Astrocyte (in vitro differentiated cells and primary cell): ENCODE measurements around the gene DLK1. TPM values are rescaled to one million over a fixed set of nuclear protein-coding genes. Genes with fewer than 3 reads are reported as not detected.

Source experiments
- DNase-seq: peaks from one replicate; pipeline ENCODE4 v3.0.0-alpha.2; 2010; ENCODE audit warnings: low read depth
- FAIRE-seq: peaks from 2 replicates; lab custom pipeline; 2011; peaks lifted over from hg19 to GRCh38; lab: Jason Lieb, UNC
- H2AFZ ChIP-seq: 2 replicates; pipeline ENCODE4 v1.6.0; 2012; ENCODE audit warnings: low read depth, low read length, inconsistent platforms
- H3K27ac ChIP-seq: 2 replicates; pipeline ENCODE4 v1.5.1; 2011; ENCODE audit warnings: low read depth, low read length, inconsistent platforms
- H3K27me3 ChIP-seq: 2 replicates; pipeline ENCODE4 v1.6.0; 2011; ENCODE audit warnings: low read length, inconsistent platforms; ENCODE audit not compliant: insufficient read depth
- H3K36me3 ChIP-seq: 2 replicates; pipeline ENCODE4 v1.5.1; 2011; ENCODE audit warnings: low read length, inconsistent platforms; ENCODE audit not compliant: insufficient read depth
- H3K4me1 ChIP-seq: 2 replicates; pipeline ENCODE4 v1.5.1; 2011; ENCODE audit warnings: low read length, inconsistent platforms; ENCODE audit not compliant: insufficient read depth
- H3K4me2 ChIP-seq: 2 replicates; pipeline ENCODE4 v1.6.0; 2012; ENCODE audit warnings: low read length, inconsistent platforms
- H3K4me3 ChIP-seq: 2 replicates; pipeline ENCODE4 v1.5.1; 2011; ENCODE audit warnings: low read depth, mild to moderate bottlenecking, low read length, inconsistent platforms; ENCODE audit not compliant: insufficient read depth
- H3K79me2 ChIP-seq: 2 replicates; pipeline ENCODE4 v1.6.0; 2012; ENCODE audit warnings: mild to moderate bottlenecking, low read length, inconsistent platforms; ENCODE audit not compliant: insufficient read depth
- H3K9ac ChIP-seq: 2 replicates; pipeline ENCODE4 v1.6.0; 2012; ENCODE audit warnings: mild to moderate bottlenecking, low read length, inconsistent platforms
- H3K9me3 ChIP-seq: 2 replicates; pipeline ENCODE4 v1.5.1; 2012; ENCODE audit warnings: low read depth, mild to moderate bottlenecking, low read length, inconsistent platforms; ENCODE audit not compliant: insufficient read depth
- H4K20me1 ChIP-seq: 2 replicates; pipeline ENCODE4 v1.6.0; 2012; ENCODE audit warnings: low read length, inconsistent platforms; ENCODE audit not compliant: insufficient read depth
- H3K27ac Mint-ChIP-seq: one replicate; pipeline ENCODE4 v1.8.0; 2021; ENCODE audit warnings: mild to moderate bottlenecking, mixed read lengths; ENCODE audit not compliant: unreplicated experiment
- H3K27me3 Mint-ChIP-seq: one replicate; pipeline ENCODE4 v1.8.0; 2021; ENCODE audit warnings: low read depth, mixed read lengths; ENCODE audit not compliant: unreplicated experiment
- H3K36me3 Mint-ChIP-seq: one replicate; pipeline ENCODE4 v1.8.0; 2021; ENCODE audit warnings: low read depth, mixed read lengths; ENCODE audit not compliant: unreplicated experiment
- H3K4me1 Mint-ChIP-seq: one replicate; pipeline ENCODE4 v1.8.0; 2021; ENCODE audit warnings: low read depth, mixed read lengths; ENCODE audit not compliant: unreplicated experiment
- H3K4me3 Mint-ChIP-seq: one replicate; pipeline ENCODE4 v1.8.0; 2021; ENCODE audit warnings: mild to moderate bottlenecking, moderate library complexity, mixed read lengths; ENCODE audit not compliant: unreplicated experiment
- H3K9me3 Mint-ChIP-seq: one replicate; pipeline ENCODE4 v1.8.0; 2021; ENCODE audit warnings: mild to moderate bottlenecking, mixed read lengths; ENCODE audit not compliant: unreplicated experiment
- CTCF ChIP-seq: IDR thresholded peaks from 2 replicates; pipeline ENCODE4 v1.5.1; 2011; ENCODE audit warnings: low read depth, mild to moderate bottlenecking, inconsistent platforms, low read length, moderate library complexity; ENCODE audit not compliant: insufficient read depth
- EZH2 ChIP-seq: IDR thresholded peaks from 2 replicates; pipeline ENCODE4 v1.6.1; 2012; ENCODE audit warnings: mild to moderate bottlenecking, low read length, inconsistent platforms; ENCODE audit not compliant: insufficient read depth
- total RNA-seq: library from RNA; stranded (reverse); gene quantifications from 2 replicates; pipeline ENCODE4 v1.2.1, GENCODE V29; 2021

DLK1 gene
- total RNA-seq, 1 donor from 2014 or later: 2.7 TPM

GRCh38 chr14:100779691-100780080 is 53.0 kb downstream of the DLK1 start:
- H3K4me1 ChIP-seq: no peaks in the 10 kb centered on the region
- no peak for DNase-seq

GRCh38 chr14:100780246-100780645 is 53.6 kb downstream of the DLK1 start:
- Mint-ChIP-seq H3K27me3 (peaks cover 64% of the 10 kb centered on the region), H3K36me3 (peaks cover 3% of the 10 kb centered on the region), H3K4me1 (no peaks in the 10 kb centered on the region), H3K27ac (no peak overlapping the region), H3K4me3 (no peak overlapping the region), H3K9me3 (peaks cover 2% of the 10 kb centered on the region)
- no peaks in the 10 kb centered on the region for H4K20me1 ChIP-seq
- FAIRE-seq (no peak), DNase-seq (no peak)
- no peaks in the 10 kb centered on the region for H3K9me3 ChIP-seq
- TF ChIP-seq EZH2: no peak
- TF ChIP-seq CTCF: no peak
- H3K36me3 ChIP-seq: no peaks in the 10 kb centered on the region
- no peak overlapping the region for H3K4me2 ChIP-seq
- no peaks in the 10 kb centered on the region for H3K79me2 ChIP-seq
- H3K9ac ChIP-seq: no peak overlapping the region
- H2AFZ ChIP-seq: no peak overlapping the region
- no peaks in the 10 kb centered on the region for H3K4me1 ChIP-seq
- peaks cover 2% of the 10 kb centered on the region for H3K27me3 ChIP-seq
- H3K4me3 ChIP-seq: no peak overlapping the region
- no peak overlapping the region for H3K27ac ChIP-seq

More at GRCh38 chr14:100779691-100780080, 53.0 kb downstream of the DLK1 start:
- H3K4me1 Mint-ChIP-seq: no peaks in the 10 kb centered on the region
- Histone ChIP-seq H3K4me3 (no peak overlapping the region), H2AFZ (no peak overlapping the region), H4K20me1 (no peaks in the 10 kb centered on the region), H3K27me3 (peaks cover 2% of the 10 kb centered on the region), H3K27ac (no peak overlapping the region), H3K9me3 (no peaks in the 10 kb centered on the region), H3K36me3 (no peaks in the 10 kb centered on the region), H3K79me2 (no peaks in the 10 kb centered on the region), H3K4me2 (no peak overlapping the region), H3K9ac (no peak overlapping the region)
- no peak overlapping the region for H3K27ac Mint-ChIP-seq
- peaks cover 3% of the 10 kb centered on the region for H3K36me3 Mint-ChIP-seq
- H3K4me3 Mint-ChIP-seq: no peak overlapping the region
- H3K27me3 Mint-ChIP-seq: peaks cover 63% of the 10 kb centered on the region
- H3K9me3 Mint-ChIP-seq: peaks cover 2% of the 10 kb centered on the region
- FAIRE-seq: no peak
- TF ChIP-seq CTCF (no peak), EZH2 (no peak)

- H3K4me1 ChIP-seq: no peaks in the 10 kb centered on the region
- H3K36me3 Mint-ChIP-seq: peaks cover 3% of the 10 kb centered on the region
- no peaks in the 10 kb centered on the region for H3K9me3 ChIP-seq
- H3K9ac ChIP-seq: no peak overlapping the region
- no peak overlapping the region for H3K27ac Mint-ChIP-seq
- H2AFZ ChIP-seq: no peak overlapping the region
- H3K27me3 Mint-ChIP-seq: peaks cover 69% of the 10 kb centered on the region
- H3K27ac ChIP-seq: no peak overlapping the region
- no peak overlapping the region for H3K4me2 ChIP-seq
- H3K79me2 ChIP-seq: no peaks in the 10 kb centered on the region
- H4K20me1 ChIP-seq: no peaks in the 10 kb centered on the region
- H3K9me3 Mint-ChIP-seq: peaks cover 3% of the 10 kb centered on the region
- TF ChIP-seq EZH2: no peak
- no peak for TF ChIP-seq CTCF
- no peaks in the 10 kb centered on the region for H3K36me3 ChIP-seq
- no peak overlapping the region for H3K4me3 ChIP-seq
- FAIRE-seq (no peak), DNase-seq (no peak)
- no peak overlapping the region for H3K4me3 Mint-ChIP-seq
- H3K27me3 ChIP-seq: peaks cover 2% of the 10 kb centered on the region
- H3K4me1 Mint-ChIP-seq: no peaks in the 10 kb centered on the region
These were observed 54.1 kb downstream of the DLK1 start for GRCh38 chr14:100780646-100781355.
